ENCODE results near the gene TRIM8.

- TF ChIP-seq CTCF (IDR thresholded peaks at IDR 0.05) (no peak), POLR2A (IDR thresholded peaks at IDR 0.05) (no peak), EP300 (IDR thresholded peaks at IDR 0.05) (no peak)
These were observed 18.1 kb upstream of the TRIM8 start for GRCh38 chr10:102626026-102626685.

Measured in ovary (tissue), 3 donors.